Body of pancreas (tissue), 4 donors: ENCODE measurements around the gene ANO2. TPM values are rescaled to one million over a fixed set of nuclear protein-coding genes. Genes with fewer than 3 reads are reported as not detected.

Source experiments
- ATAC-seq: fragments of 150-250 bp; one replicate; pipeline ENCODE4 v1.9.1; 2016
- DNase-seq, 4 donors: peaks; one replicate each; pipeline ENCODE4 v3.0.0-alpha.2; 2019
- H3K27ac ChIP-seq, 4 donors: fragments of 200-600 bp; sonication (generic); 1 replicate in 3 of 4; 2 replicates in 1 of 4; pipeline versions ENCODE4 v1.5.1 to v1.6.1; 2016 to 2019; ENCODE audit warnings: mild to moderate bottlenecking in 1 of 4, mixed read lengths in 1 of 4, moderate library complexity in 1 of 4
- H3K27me3 ChIP-seq, 2 donors: fragments of 200-600 bp; sonication (generic); one replicate each; pipeline ENCODE4 v1.6.0; 2016; ENCODE audit warnings: mild to moderate bottlenecking in 1 of 2
- H3K36me3 ChIP-seq, 2 donors: fragments of 200-600 bp; sonication (generic); replicated peaks in 1 of 2; 2 replicates each; pipeline ENCODE4 v1.5.1; 2016; ENCODE audit warnings: low read depth in 2 of 2; ENCODE audit not compliant: insufficient read depth in 1 of 2
- H3K4me1 ChIP-seq: fragments of 200-600 bp; sonication (generic); one replicate; pipeline ENCODE4 v1.6.0; 2016
- H3K4me3 ChIP-seq, 2 donors: fragments of 200-600 bp; sonication (generic); 1 replicate in 1 of 2; 2 replicates in 1 of 2; pipeline ENCODE4 v1.5.1; 2016 to 2019
- H3K9me3 ChIP-seq, 3 donors: fragments of 200-600 bp; sonication (generic); 1 replicate in 2 of 3; 2 replicates in 1 of 3; pipeline ENCODE4 v1.5.1; 2016
- CTCF ChIP-seq, 7 experiments: fragments of 450-650 bp in 4 of 7; fragments of 200-600 bp in 3 of 7; sonication (generic) in 3 of 7; IDR thresholded peaks; one replicate each; pipeline ENCODE4 v1.5.1; 2016 to 2019; ENCODE audit warnings: antibody characterized with exemption in 7 of 7
- POLR2A ChIP-seq, 3 donors: fragments of 450-650 bp; IDR thresholded peaks; one replicate each; pipeline ENCODE4 v1.6.1; 2016; ENCODE audit warnings: antibody characterized with exemption in 3 of 3, mild to moderate bottlenecking in 2 of 3
- WGBS, 2 donors: methylation state at CpG; one replicate each; pipeline ENCODE4 v1.1.5; 2017; 5-methylcytosine and 5-hydroxymethylcytosine counted together
- intact Hi-C: fragments of 100-400 bp; cut with DNase I; formaldehyde crosslinking; loops from one replicate; pipeline ENCODE4 v1.15.1; 2023
- total RNA-seq, 2 donors: library from RNA; depleted of rRNA; stranded (reverse); fragments of >200 nt; gene quantifications; one replicate each; pipeline ENCODE4 v1.1.0, GENCODE V29; 2016

ANO2 gene
- total RNA-seq, 2 donors from 2014 or later = 2.1 to 4.3 TPM

- no peaks in the 10 kb centered on the region for H3K36me3 ChIP-seq
Observed at GRCh38 chr12:5947006-5947405, 1.9 kb upstream of the ANO2 start.

DNA sequence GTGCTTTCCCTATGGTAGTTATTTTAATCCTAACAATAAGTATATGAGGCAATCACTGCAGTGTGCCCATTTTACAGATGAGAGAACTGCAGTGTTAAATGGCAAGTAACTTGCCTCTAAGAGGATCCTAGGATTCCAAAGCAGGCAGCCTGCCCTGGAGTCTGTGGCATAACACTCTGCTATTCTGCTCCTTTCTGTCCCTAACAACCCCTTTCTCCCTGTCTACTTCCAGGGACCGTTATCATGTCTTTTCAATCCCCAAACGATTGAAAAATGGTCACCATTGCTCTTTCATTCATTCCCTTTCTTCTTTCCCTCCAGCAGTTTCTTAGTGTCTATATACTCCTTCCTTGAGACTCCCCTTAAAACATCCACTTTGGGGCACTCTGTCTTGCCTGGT is 1.3 kb upstream of the ANO2 start:
- TF ChIP-seq CTCF (IDR thresholded peaks at IDR 0.05) (no peak), POLR2A (IDR thresholded peaks at IDR 0.05) (no peak)
- Histone ChIP-seq H3K27me3 (peaks cover 0 to 6% of the 10 kb centered on the region in 2 donors), H3K4me3 (no peak overlapping the region), H3K27ac (no peak overlapping the region), H3K9me3 (no peaks in the 10 kb centered on the region), H3K36me3 (no peaks in the 10 kb centered on the region), H3K4me1 (peaks cover 14% of the 10 kb centered on the region)
- 48 to 54% methylated on average over 2 of the region's 2 CpGs for WGBS, 2 donors
- intact Hi-C loops = no loop called here
- no peak for ATAC-seq
- DNase-seq = no peak

More at GRCh38 chr12:5947006-5947405, 1.9 kb upstream of the ANO2 start:
- TF ChIP-seq CTCF (IDR thresholded peaks at IDR 0.05) = no peak
- no peak for TF ChIP-seq POLR2A (IDR thresholded peaks at IDR 0.05)
- H3K4me1 ChIP-seq = peaks cover 14% of the 10 kb centered on the region
- no peak overlapping the region for H3K4me3 ChIP-seq
- no peaks in the 10 kb centered on the region for H3K9me3 ChIP-seq
- no peak for DNase-seq
- H3K27ac ChIP-seq = no peak overlapping the region
- intact Hi-C loops = no loop called here
- ATAC-seq = no peak
- peaks cover 0 to 6% of the 10 kb centered on the region in 2 donors for H3K27me3 ChIP-seq
- WGBS, 2 donors = 48 to 67% methylated on average over 1 of the region's 1 CpG

DNA sequence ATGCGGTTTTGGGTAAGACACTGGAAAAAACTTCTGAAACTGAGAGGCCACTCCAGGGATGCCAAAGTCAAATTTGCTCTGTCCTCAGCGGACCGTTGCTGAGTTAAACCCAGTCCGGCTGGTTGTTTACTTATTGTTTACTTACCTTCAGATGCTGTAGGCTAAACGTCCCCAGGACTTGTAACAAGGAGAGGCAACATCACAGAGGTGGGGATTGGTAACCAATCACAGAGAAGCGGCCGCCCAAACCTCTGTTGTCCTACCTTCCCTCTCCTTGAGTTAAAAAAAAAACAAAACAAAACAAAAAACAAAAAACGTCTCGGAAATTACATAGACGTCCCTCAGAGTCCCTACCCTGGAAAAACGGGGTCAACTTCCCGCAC is 380 bp downstream of the ANO2 start:
- intact Hi-C loops = no loop called here
- no peak for DNase-seq
- Histone ChIP-seq H3K27ac (no peak overlapping the region), H3K4me3 (no peak overlapping the region), H3K4me1 (peaks cover 14% of the 10 kb centered on the region), H3K27me3 (peaks cover 0 to 6% of the 10 kb centered on the region in 2 donors), H3K36me3 (no peaks in the 10 kb centered on the region), H3K9me3 (no peaks in the 10 kb centered on the region)
- WGBS, 2 donors = 7 to 10% methylated on average over 12 of the region's 12 CpGs
- TF ChIP-seq POLR2A (IDR thresholded peaks at IDR 0.05) = no peak
- no peak for TF ChIP-seq CTCF (IDR thresholded peaks at IDR 0.05)
- ATAC-seq = no peak

GRCh38 chr12:5944053-5944452 is 1.0 kb downstream of the ANO2 start:
- ATAC-seq = no peak
- whole genome bisulfite sequencing, 2 donors = 23 to 64% methylated on average over 4 to 8 of the region's 8 CpGs

More at GRCh38 chr12:5944053-5944452, 1.0 kb downstream of the ANO2 start:
- TF ChIP-seq CTCF (IDR thresholded peaks at IDR 0.05) (no peak), POLR2A (IDR thresholded peaks at IDR 0.05) (no peak)
- intact Hi-C loops = no loop called here
- Histone ChIP-seq H3K4me1 (peaks cover 14% of the 10 kb centered on the region), H3K4me3 (no peak overlapping the region), H3K27me3 (peaks cover 0 to 6% of the 10 kb centered on the region in 2 donors), H3K27ac (no peak overlapping the region), H3K36me3 (no peaks in the 10 kb centered on the region), H3K9me3 (no peaks in the 10 kb centered on the region)
- no peak for DNase-seq
